Choroid plexus epithelial cell (primary cell): ENCODE measurements around the gene RBM19.

Source experiments
- DNase-seq: peaks from one replicate; pipeline ENCODE4 v3.0.0-alpha.2; 2010; ENCODE audit warnings: low read depth
- H3K4me3 ChIP-seq: 2 replicates; pipeline ENCODE4 v1.5.1; 2011; ENCODE audit warnings: low read depth, mild to moderate bottlenecking, control low read depth, low read length, moderate library complexity
- CTCF ChIP-seq: conservative IDR thresholded peaks from 2 replicates; pipeline ENCODE4 v1.5.1; 2011; ENCODE audit warnings: low read depth, mild to moderate bottlenecking, control low read depth, inconsistent platforms, low read length, moderate library complexity

Gene RBM19

GRCh38 chr12:113850309-113851056, 115.6 kb downstream of the RBM19 start:
- DNase-seq: peak; percentile 57
- no peak overlapping the region for H3K4me3 ChIP-seq
- no peak for TF ChIP-seq CTCF

GRCh38 chr12:113847856-113848255, 118.3 kb downstream of the RBM19 start:
- DNase-seq: no peak
- no peak overlapping the region for H3K4me3 ChIP-seq
- TF ChIP-seq CTCF: no peak

- no peak for TF ChIP-seq CTCF
- no peak overlapping the region for H3K4me3 ChIP-seq
- no peak for DNase-seq
Measured at GRCh38 chr12:113846883-113847755, 119.0 kb downstream of the RBM19 start.

GRCh38 chr12:113845900-113846674, 120.0 kb downstream of the RBM19 start:
- DNase-seq: no peak

GRCh38 chr12:113844495-113845210, 121.5 kb downstream of the RBM19 start:
- H3K4me3 ChIP-seq: no peak overlapping the region
- no peak for TF ChIP-seq CTCF
- DNase-seq: peak; percentile 40

More at GRCh38 chr12:113845900-113846674, 120.0 kb downstream of the RBM19 start:
- no peak for TF ChIP-seq CTCF
- H3K4me3 ChIP-seq: no peak overlapping the region

GRCh38 chr12:113842699-113843098, 123.4 kb downstream of the RBM19 start:
- DNase-seq: no peak
- H3K4me3 ChIP-seq: no peak overlapping the region
- TF ChIP-seq CTCF: no peak
